Chondrocyte (in vitro differentiated cells): Measurements from ENCODE around the gene SPANXN4. TPM values are rescaled to one million over a fixed set of nuclear protein-coding genes. Genes with fewer than 3 reads are reported as not detected.

Source experiments
- DNase-seq: peaks from one replicate; pipeline ENCODE4 v3.0.0; 2021; ENCODE audit warnings: mixed read lengths, low spot score
- H3K27ac Mint-ChIP-seq: one replicate; pipeline ENCODE4 v1.8.0; 2021; ENCODE audit warnings: mild to moderate bottlenecking, moderate library complexity, mixed read lengths; ENCODE audit not compliant: unreplicated experiment
- H3K27me3 Mint-ChIP-seq: 2 replicates; pipeline ENCODE4 v1.8.0; 2021; ENCODE audit warnings: low read depth, mixed read lengths
- H3K36me3 Mint-ChIP-seq: 2 replicates; pipeline ENCODE4 v1.8.0; 2021; ENCODE audit warnings: low read depth, mixed read lengths
- H3K4me1 Mint-ChIP-seq: 2 replicates; pipeline ENCODE4 v1.8.0; 2021; ENCODE audit warnings: low read depth, mild to moderate bottlenecking, mixed read lengths
- H3K4me3 Mint-ChIP-seq: one replicate; pipeline ENCODE4 v1.8.0; 2021; ENCODE audit warnings: mild to moderate bottlenecking, moderate library complexity, mixed read lengths; ENCODE audit not compliant: unreplicated experiment
- H3K9me3 Mint-ChIP-seq: 2 replicates; pipeline ENCODE4 v1.8.0; 2021; ENCODE audit warnings: low read depth, mixed read lengths
- long read RNA-seq: library from polyadenylated mRNA; stranded (forward); transcript quantifications from one replicate; pipeline ENCODE4 v2.0.0, GENCODE V29; 2021
- total RNA-seq: library from RNA; stranded (reverse); gene quantifications from 3 replicates; pipeline ENCODE4 v1.2.1, GENCODE V29; 2021
- TF ChIP-seq, protein P1 (sequence below): fragments of 200-600 bp; sonication (generic); IDR thresholded peaks from 2 replicates; pipeline ENCODE4 v1.5.0; 2021; ENCODE audit warnings: antibody characterized with exemption, mild to moderate bottlenecking, moderate library complexity

SPANXN4 gene
- not detected in 3 replicates for total RNA-seq
- long read RNA-seq = 0 reads

DNA sequence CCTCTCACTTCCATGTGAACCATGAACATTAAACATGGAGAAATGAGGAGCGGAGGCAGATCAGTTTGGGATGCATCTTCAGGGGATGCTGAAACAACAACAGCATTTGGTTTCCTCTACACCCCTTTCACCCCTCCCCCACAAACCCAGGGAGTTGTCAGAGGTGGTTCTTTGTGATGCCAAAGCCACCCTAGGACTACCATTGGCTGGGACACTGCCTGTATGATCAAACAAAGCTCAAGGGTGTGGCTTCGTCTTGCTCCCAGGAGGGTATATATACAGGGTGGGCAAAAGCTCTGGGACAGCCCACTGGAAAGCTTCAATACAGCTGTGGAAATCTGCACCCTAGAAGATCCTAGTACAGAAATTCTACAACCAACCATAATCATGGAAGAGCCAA, at the start of gene SPANXN4:
SPANXN4 (plus strand) TSS at position 301 of the 400 bp plus-strand sequence; CDS start at position 388, 87 bp downstream.
- H3K27me3 Mint-ChIP-seq = no peaks in the 10 kb centered on the region
- TF ChIP-seq, protein P1, sequence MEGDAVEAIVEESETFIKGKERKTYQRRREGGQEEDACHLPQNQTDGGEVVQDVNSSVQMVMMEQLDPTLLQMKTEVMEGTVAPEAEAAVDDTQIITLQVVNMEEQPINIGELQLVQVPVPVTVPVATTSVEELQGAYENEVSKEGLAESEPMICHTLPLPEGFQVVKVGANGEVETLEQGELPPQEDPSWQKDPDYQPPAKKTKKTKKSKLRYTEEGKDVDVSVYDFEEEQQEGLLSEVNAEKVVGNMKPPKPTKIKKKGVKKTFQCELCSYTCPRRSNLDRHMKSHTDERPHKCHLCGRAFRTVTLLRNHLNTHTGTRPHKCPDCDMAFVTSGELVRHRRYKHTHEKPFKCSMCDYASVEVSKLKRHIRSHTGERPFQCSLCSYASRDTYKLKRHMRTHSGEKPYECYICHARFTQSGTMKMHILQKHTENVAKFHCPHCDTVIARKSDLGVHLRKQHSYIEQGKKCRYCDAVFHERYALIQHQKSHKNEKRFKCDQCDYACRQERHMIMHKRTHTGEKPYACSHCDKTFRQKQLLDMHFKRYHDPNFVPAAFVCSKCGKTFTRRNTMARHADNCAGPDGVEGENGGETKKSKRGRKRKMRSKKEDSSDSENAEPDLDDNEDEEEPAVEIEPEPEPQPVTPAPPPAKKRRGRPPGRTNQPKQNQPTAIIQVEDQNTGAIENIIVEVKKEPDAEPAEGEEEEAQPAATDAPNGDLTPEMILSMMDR = no peak
- peaks cover 34% of the 10 kb centered on the region for H3K9me3 Mint-ChIP-seq
- H3K4me3 Mint-ChIP-seq = no peak within 1 kb of the TSS
- no peaks in the 10 kb centered on the region for H3K36me3 Mint-ChIP-seq
- H3K27ac Mint-ChIP-seq = no peak within 1 kb of the TSS
- DNase-seq = no peak
- no peaks in the 10 kb centered on the region for H3K4me1 Mint-ChIP-seq

- H3K4me1 Mint-ChIP-seq = no peaks in the 10 kb centered on the region
- no peaks in the 10 kb centered on the region for H3K36me3 Mint-ChIP-seq
- no peak overlapping the region for H3K4me3 Mint-ChIP-seq
- DNase-seq = no peak
- peaks cover 61% of the 10 kb centered on the region for H3K9me3 Mint-ChIP-seq
- TF ChIP-seq, protein P1 = no peak
- no peaks in the 10 kb centered on the region for H3K27me3 Mint-ChIP-seq
- no peak overlapping the region for H3K27ac Mint-ChIP-seq
Observed at GRCh38 chrX:142977128-142977914, 48.4 kb upstream of the SPANXN4 start.

DNA sequence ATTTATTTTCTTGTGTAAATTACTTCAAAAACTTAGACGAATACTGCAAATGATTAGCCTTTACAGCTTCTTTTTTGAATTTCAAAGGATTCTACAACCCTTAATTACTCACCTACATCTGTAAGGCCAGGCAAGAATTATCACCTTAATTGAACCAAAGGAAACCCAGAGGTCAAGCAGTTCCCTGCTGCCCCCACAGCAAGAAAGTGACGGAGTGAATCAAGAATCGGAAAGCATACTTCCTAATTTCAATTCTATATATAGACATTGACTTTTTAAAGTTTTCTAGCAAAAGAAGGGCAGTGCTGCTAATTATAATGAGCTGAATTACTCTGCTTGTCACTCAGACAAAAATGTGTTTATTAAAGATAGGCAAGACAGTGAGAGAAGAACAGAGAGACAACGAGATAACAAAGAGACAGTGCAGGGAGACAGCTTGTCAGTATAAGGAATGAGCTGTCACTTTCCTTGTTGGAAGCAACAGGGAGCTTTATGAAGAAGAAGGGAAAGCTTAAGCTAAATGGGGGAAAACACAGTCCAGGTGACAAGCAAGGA, 47.5 kb upstream of the SPANXN4 start:
- H3K4me3 Mint-ChIP-seq = no peak overlapping the region
- TF ChIP-seq, protein P1 = no peak
- H3K4me1 Mint-ChIP-seq = no peaks in the 10 kb centered on the region
- H3K9me3 Mint-ChIP-seq = peaks cover 60% of the 10 kb centered on the region
- H3K27ac Mint-ChIP-seq = no peak overlapping the region
- H3K27me3 Mint-ChIP-seq = no peaks in the 10 kb centered on the region
- no peak for DNase-seq
- no peaks in the 10 kb centered on the region for H3K36me3 Mint-ChIP-seq

GRCh38 chrX:142982679-142983078, 43.0 kb upstream of the SPANXN4 start:
- Mint-ChIP-seq H3K9me3 (peaks cover 48% of the 10 kb centered on the region), H3K27me3 (no peaks in the 10 kb centered on the region), H3K4me1 (no peaks in the 10 kb centered on the region), H3K27ac (no peak overlapping the region), H3K4me3 (no peak overlapping the region), H3K36me3 (no peaks in the 10 kb centered on the region)
- TF ChIP-seq, protein P1 = no peak
- no peak for DNase-seq

DNA sequence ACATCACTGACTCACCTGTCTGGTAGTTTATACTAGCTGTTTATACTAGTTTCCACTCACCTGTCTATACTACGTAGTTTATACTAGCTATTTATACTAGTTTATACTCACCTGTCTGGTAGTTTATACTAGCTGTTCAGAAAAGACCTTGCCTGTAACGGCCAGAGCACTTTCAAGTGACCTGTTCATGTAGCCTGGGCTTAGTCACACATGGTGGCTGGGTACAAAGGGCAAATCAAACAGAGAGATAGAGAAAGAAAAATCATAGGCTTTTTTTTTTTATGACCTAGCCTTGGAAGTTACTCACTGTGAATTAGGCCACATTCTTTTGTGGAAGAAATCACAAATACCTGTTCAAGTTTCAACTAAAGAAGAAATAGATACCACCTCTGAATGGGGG, 30.7 kb upstream of the SPANXN4 start:
- H3K27me3 Mint-ChIP-seq = no peaks in the 10 kb centered on the region
- peaks cover 44% of the 10 kb centered on the region for H3K9me3 Mint-ChIP-seq
- TF ChIP-seq, protein P1 = no peak
- no peak overlapping the region for H3K4me3 Mint-ChIP-seq
- no peak for DNase-seq
- H3K27ac Mint-ChIP-seq = no peak overlapping the region
- no peaks in the 10 kb centered on the region for H3K36me3 Mint-ChIP-seq
- H3K4me1 Mint-ChIP-seq = no peaks in the 10 kb centered on the region
